Keratinocyte (primary cell): Measurements from ENCODE around the gene MBIP.

ENCODE experiments used
- CTCF ChIP-seq, 3 experiments: IDR thresholded peaks in 1 of 3; conservative IDR thresholded peaks in 1 of 3; optimal IDR thresholded peaks in 1 of 3; 2 replicates in 2 of 3; 3 replicates in 1 of 3; pipeline versions ENCODE3 to v1.5.1; 2011; ENCODE audit warnings: low read length in 3 of 3, mild to moderate bottlenecking in 3 of 3, moderate library complexity in 2 of 3, control low read depth in 1 of 3, inconsistent platforms in 1 of 3; ENCODE audit not compliant: insufficient read depth in 2 of 3; ENCODE audit errors: extremely low read depth in 1 of 3
- EZH2 ChIP-seq: IDR thresholded peaks from one replicate; pipeline ENCODE4 v1.6.1; 2012; ENCODE audit warnings: inconsistent platforms, mild to moderate bottlenecking, low read length, moderate library complexity

DNA sequence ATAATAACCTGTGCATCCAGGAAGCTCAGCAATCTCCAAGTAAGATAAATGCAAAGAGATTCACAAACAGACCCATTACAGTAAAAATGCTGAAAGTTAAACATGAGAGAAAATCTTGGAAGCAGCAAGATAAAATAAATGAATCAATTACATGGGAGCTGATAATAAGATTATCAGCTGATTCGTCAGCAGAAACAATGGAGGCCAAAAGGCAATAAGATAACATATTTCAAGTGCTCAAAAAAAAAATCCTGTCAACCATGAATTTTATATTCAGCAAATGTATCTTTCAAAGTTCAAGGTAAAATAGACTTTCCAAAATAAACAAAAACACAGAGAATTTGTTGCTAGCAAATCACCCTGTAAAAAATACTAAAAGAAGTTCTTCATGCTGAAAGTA is 36.4 kb upstream of the MBIP start:
- TF ChIP-seq CTCF (optimal IDR thresholded peaks at IDR 0.05 in 1 of 3, IDR thresholded peaks at IDR 0.05 in 1 of 3, conservative IDR thresholded peaks at IDR 0.05 in 1 of 3; ENCODE audit: extremely low read depth in 1 of 3, insufficient read depth in 2 of 3, low read length in 3 of 3) (no peak), EZH2 (no peak)
